Fibroblast of mammary gland (primary cell): ENCODE data around the gene ACAD9.

Experiments
- DNase-seq: peaks from one replicate; pipeline ENCODE4 v3.0.0-alpha.2; 2010; ENCODE audit warnings: low read depth
- H3K4me3 ChIP-seq: 2 replicates; pipeline ENCODE4 v1.5.1; 2011; ENCODE audit warnings: low read depth, mild to moderate bottlenecking, low read length, moderate library complexity; ENCODE audit not compliant: control insufficient read depth
- CTCF ChIP-seq: conservative IDR thresholded peaks from 2 replicates; pipeline ENCODE4 v1.5.1; 2011; ENCODE audit warnings: low read depth, low read length, inconsistent platforms; ENCODE audit not compliant: control insufficient read depth, insufficient read depth

Gene ACAD9

GRCh38 chr3:128936341-128936740 is 56.9 kb downstream of the ACAD9 start:
- no peak for DNase-seq
- no peak for TF ChIP-seq CTCF
- no peak overlapping the region for H3K4me3 ChIP-seq

DNA sequence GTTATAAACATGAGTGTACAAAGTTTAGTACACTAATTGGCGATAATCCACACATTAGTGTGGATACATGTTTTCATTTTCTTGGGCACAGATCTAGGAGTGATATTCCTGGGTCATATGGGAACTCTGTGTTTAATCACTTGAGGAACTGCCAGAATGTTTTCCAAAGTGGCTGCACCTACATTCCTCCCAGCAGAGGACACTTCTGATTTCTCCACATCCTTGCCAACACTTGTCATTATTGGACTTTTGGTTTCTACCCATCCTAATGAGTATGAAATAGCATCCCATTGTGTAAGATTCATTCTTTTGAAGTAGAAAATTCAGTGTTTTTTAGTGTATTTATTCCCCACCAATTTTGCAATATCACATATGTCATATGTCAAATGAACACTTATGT is 60.8 kb downstream of the ACAD9 start:
- no peak for DNase-seq
- no peak overlapping the region for H3K4me3 ChIP-seq
- TF ChIP-seq CTCF, result no peak

GRCh38 chr3:128942161-128942952 is 62.9 kb downstream of the ACAD9 start:
- TF ChIP-seq CTCF, result no peak
- H3K4me3 ChIP-seq, result no peak overlapping the region
- no peak for DNase-seq

GRCh38 chr3:128945041-128945877 is 65.8 kb downstream of the ACAD9 start:
- TF ChIP-seq CTCF, result no peak
- H3K4me3 ChIP-seq, result no peak overlapping the region
- no peak for DNase-seq

- no peak for DNase-seq
- no peak for TF ChIP-seq CTCF
- no peak overlapping the region for H3K4me3 ChIP-seq
These were observed 66.4 kb downstream of the ACAD9 start for GRCh38 chr3:128945878-128946175.

- peak; percentile 10 for DNase-seq
- no peak overlapping the region for H3K4me3 ChIP-seq
- no peak for TF ChIP-seq CTCF
These were observed 67.0 kb downstream of the ACAD9 start for GRCh38 chr3:128946411-128946810.
